ENCODE data around the gene CPNE6. TPM values are rescaled to one million over a fixed set of nuclear protein-coding genes. Genes with fewer than 3 reads are reported as not detected.

CPNE6 gene
- total and polyA plus RNA-seq, 2 of the 8 experiments (the other 6 are each of a cell fraction or from before 2014, with no cell fraction given) = 0.05 TPM; not detected in 1

DNA sequence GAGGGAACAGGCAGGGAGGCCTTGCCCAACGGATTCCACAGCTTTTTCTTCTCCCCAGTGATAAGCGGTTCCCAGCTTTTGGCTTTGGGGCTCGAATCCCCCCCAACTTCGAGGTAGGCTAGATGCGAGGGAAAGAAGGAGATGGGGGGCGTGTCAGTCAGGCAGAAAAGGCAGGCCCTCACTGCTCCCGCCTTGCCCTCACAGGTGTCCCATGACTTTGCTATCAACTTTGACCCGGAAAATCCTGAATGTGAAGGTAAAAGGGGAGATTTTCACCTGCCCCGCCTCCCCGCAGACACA lies 4.9 kb downstream of the CPNE6 start:
- no peak overlapping the region for H4K5ac ChIP-seq (ENCODE audit: insufficient read length, low read depth, low read length)
- H3K36me3 ChIP-seq (ENCODE audit: control insufficient read depth in 2 of 4, insufficient read depth in 4 of 4, low read length in 3 of 4) = no peaks in the 10 kb centered on the region
- no peak overlapping the region for H3K9ac ChIP-seq (replicated peaks in 1 of 4; ENCODE audit: extremely low read depth in 1 of 4, low read depth in 3 of 4, low read length in 3 of 4)
- H4K20me1 ChIP-seq (replicated peaks in 1 of 2; ENCODE audit: control insufficient read depth in 1 of 2, insufficient read depth in 2 of 2, low read length in 2 of 2) = no peaks in the 10 kb centered on the region
- DNase-seq (ENCODE audit: low read depth in 1 of 2, low spot score in 2 of 2) (no peak), FAIRE-seq (no peak)
- no peak overlapping the region for H3K4me3 ChIP-seq (ENCODE audit: extremely low read depth in 1 of 4, insufficient read depth in 2 of 4, low read depth in 3 of 4, low read length in 4 of 4)
- H2AK5ac ChIP-seq (ENCODE audit: low read depth, low read length) = no peak overlapping the region
- no peak overlapping the region for H3K4ac ChIP-seq (replicated peaks; ENCODE audit: insufficient read length, low read depth, low read length)
- H2AFZ ChIP-seq (ENCODE audit: low read length) = no peak overlapping the region
- H3K23ac ChIP-seq (ENCODE audit: insufficient read length) = no peak overlapping the region
- WGBS, 2 experiments (ENCODE audit: extremely low coverage in 1 of 2, insufficient coverage in 1 of 2, insufficient read length in 1 of 2, insufficient replicate concordance in 2 of 2, low coverage in 1 of 2, low lambda C conversion rate in 2 of 2, missing lambda C conversion rate in 1 of 2) = 86% methylated on average over 9 of the region's 10 CpGs; no CpG with 5 or more reads in 1 of the 2 experiments
- no peak overlapping the region for H2BK15ac ChIP-seq (ENCODE audit: low read length)
- H2BK20ac ChIP-seq (ENCODE audit: low read length) = no peak overlapping the region
- peaks cover 0 to 14% (median 9%) of the 10 kb centered on the region in 4 experiments; a peak in 6 of 7 replicates for H3K4me1 ChIP-seq (replicated peaks in 1 of 4; ENCODE audit: control insufficient read depth in 3 of 4, insufficient read depth in 4 of 4, low read length in 3 of 4)
- no peak overlapping the region for H3K56ac ChIP-seq (replicated peaks; ENCODE audit: insufficient read length, low read depth, low read length)
- no peaks in the 10 kb centered on the region for H3K79me2 ChIP-seq (ENCODE audit: control insufficient read depth in 1 of 2, insufficient read depth in 2 of 2, low read length in 2 of 2)
- peaks cover 6% of the 10 kb centered on the region; the same call in 1 of the 2 replicates for H3K23me2 ChIP-seq (ENCODE audit: low read depth, low read length)
- no peak overlapping the region for H2BK120ac ChIP-seq (replicated peaks; ENCODE audit: low read depth, low read length)
- H3K27ac ChIP-seq (ENCODE audit: low read depth, low read length) = no peak overlapping the region
- no peaks in the 10 kb centered on the region for H3K79me1 ChIP-seq (ENCODE audit: low read depth, low read length)
- H3K18ac ChIP-seq (ENCODE audit: extremely low read depth, low read length) = no peak overlapping the region
- no peaks in the 10 kb centered on the region for H3K27me3 ChIP-seq (replicated peaks in 1 of 4; ENCODE audit: control insufficient read depth in 3 of 4, extremely low read depth in 1 of 4, insufficient read depth in 3 of 4, low read length in 3 of 4)
- no peak overlapping the region for H3K14ac ChIP-seq (ENCODE audit: insufficient read length)
- H2BK5ac ChIP-seq (ENCODE audit: low read depth, low read length) = no peak overlapping the region
- no peak overlapping the region for H3K4me2 ChIP-seq (ENCODE audit: insufficient read depth in 1 of 2, low read depth in 2 of 2, low read length in 2 of 2)
- POLR2A ChIA-PET (ENCODE audit: partially characterized antibody) = interaction anchor here (0.9 to 27.2 kb wide), 3 partner anchors 10 to 37 kb away, joined by 3 to 626 read pairs (median 3); partner anchors contain the start of gene PCK2
- no peak overlapping the region for H4K8ac ChIP-seq (ENCODE audit: extremely low read depth, insufficient read depth, low read length)
- no peak overlapping the region for H2BK12ac ChIP-seq (ENCODE audit: low read depth, low read length)
- H4K91ac ChIP-seq (replicated peaks; ENCODE audit: insufficient read length, low read length) = no peak overlapping the region
- H3K9me3 ChIP-seq (ENCODE audit: insufficient read depth in 2 of 2, low read depth in 1 of 2, low read length in 1 of 2) = no peaks in the 10 kb centered on the region
- CTCF ChIA-PET (ENCODE audit: partially characterized antibody) = interaction anchor here (1.7 to 23.8 kb wide), 5 partner anchors 9 to 22 kb away, joined by 3 to 316 read pairs (median 14); partner anchors contain the start of gene PCK2
- TF ChIP-seq ASH2L (IDR thresholded peaks at IDR 0.05; ENCODE audit: low read length) (no peak), KDM1A (IDR thresholded peaks at IDR 0.05; ENCODE audit: borderline replicate concordance, low read length) (no peak), TBP (IDR thresholded peaks at IDR 0.05; ENCODE audit: low read depth, low read length) (no peak), SIRT6 (IDR thresholded peaks at IDR 0.05; ENCODE audit: low read length) (no peak), RAD21 (IDR thresholded peaks at IDR 0.05 in 1 of 2, conservative IDR thresholded peaks at IDR 0.05 in 1 of 2; ENCODE audit: low read depth in 2 of 2, low read length in 2 of 2) (no peak), RBBP5 (IDR thresholded peaks at IDR 0.05; ENCODE audit: borderline replicate concordance, low read depth, low read length) (no peak), CTBP2 (IDR thresholded peaks at IDR 0.05; ENCODE audit: borderline replicate concordance, insufficient read depth, insufficient read length, low read length) (no peak), RXRA (IDR thresholded peaks at IDR 0.05; ENCODE audit: insufficient read depth, low read depth, low read length) (no peak), TEAD4 (IDR thresholded peaks at IDR 0.05; ENCODE audit: low read depth, low read length) (no peak), YY1 (IDR thresholded peaks at IDR 0.05; ENCODE audit: low read depth, low read length) (no peak), SIX5 (IDR thresholded peaks at IDR 0.05; ENCODE audit: low read depth, low read length) (no peak), TAF7 (optimal IDR thresholded peaks at IDR 0.05; ENCODE audit: borderline replicate concordance, low read depth, low read length) (no peak), BRCA1 (IDR thresholded peaks at IDR 0.05; ENCODE audit: low read depth, low read length) (no peak)
- TF ChIP-seq, protein P1, sequence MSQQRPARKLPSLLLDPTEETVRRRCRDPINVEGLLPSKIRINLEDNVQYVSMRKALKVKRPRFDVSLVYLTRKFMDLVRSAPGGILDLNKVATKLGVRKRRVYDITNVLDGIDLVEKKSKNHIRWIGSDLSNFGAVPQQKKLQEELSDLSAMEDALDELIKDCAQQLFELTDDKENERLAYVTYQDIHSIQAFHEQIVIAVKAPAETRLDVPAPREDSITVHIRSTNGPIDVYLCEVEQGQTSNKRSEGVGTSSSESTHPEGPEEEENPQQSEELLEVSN (IDR thresholded peaks at IDR 0.05) = no peak

Data from H1 (cell line).